Fibroblast of pulmonary artery (primary cell): Measurements from ENCODE around the gene ZBTB7A.
"Not testable (repeated sequence)": the region's sequence is repeated elsewhere in the genome, so short reads cannot be mapped to it uniquely, and the experiment has no call there.

ENCODE experiments used
- DNase-seq: peaks from one replicate; pipeline ENCODE4 v3.0.0-alpha.2; 2010; ENCODE audit warnings: low read depth
- H3K4me3 ChIP-seq: replicated peaks from 2 replicates; pipeline ENCODE4 v1.5.1; 2011; ENCODE audit warnings: low read depth, mild to moderate bottlenecking, control low read depth, low read length, moderate library complexity
- TF ChIP-seq, protein P1 (sequence below): IDR thresholded peaks from 2 replicates; pipeline ENCODE4 v1.5.1; 2011; ENCODE audit warnings: mild to moderate bottlenecking, control low read depth, low read length, inconsistent platforms; ENCODE audit errors: missing control alignments

ZBTB7A gene

DNA sequence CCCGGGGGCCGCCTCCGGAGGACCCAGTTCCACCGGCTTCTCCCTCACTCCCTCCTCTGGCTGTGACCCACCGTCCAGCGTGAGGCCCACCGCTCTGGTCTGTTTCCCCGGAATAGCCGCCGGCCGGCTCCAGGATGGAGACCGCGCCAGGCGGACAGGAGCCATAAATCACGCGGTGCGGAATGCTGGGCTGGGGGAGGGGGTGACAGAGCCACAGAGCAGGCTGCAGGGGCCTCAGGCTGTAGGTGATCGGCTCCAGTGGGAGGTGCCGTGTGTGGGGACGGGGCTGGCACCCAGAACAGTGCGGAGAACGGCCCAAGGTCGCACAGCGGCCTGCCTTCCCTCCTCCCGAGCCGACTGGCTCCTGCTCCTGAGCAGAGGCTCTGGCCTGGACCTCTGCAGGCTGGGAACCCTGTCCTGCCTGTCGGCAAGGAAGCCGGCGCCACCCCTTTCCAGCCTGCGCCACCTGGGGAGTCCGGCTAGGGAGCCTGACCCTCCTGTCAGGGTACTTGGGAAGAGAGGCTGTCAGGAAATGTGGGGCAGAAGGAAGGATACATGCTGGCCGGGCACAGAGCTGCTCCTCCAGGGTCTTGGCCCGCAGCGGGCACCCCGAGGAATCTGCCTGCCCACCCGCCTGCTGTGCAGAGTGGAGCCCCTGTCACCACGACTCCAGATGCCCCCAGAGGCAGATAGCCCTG, 50.8 kb downstream of the ZBTB7A start:
- DNase-seq: no peak
- no peak overlapping the region for H3K4me3 ChIP-seq
- TF ChIP-seq, protein P1, sequence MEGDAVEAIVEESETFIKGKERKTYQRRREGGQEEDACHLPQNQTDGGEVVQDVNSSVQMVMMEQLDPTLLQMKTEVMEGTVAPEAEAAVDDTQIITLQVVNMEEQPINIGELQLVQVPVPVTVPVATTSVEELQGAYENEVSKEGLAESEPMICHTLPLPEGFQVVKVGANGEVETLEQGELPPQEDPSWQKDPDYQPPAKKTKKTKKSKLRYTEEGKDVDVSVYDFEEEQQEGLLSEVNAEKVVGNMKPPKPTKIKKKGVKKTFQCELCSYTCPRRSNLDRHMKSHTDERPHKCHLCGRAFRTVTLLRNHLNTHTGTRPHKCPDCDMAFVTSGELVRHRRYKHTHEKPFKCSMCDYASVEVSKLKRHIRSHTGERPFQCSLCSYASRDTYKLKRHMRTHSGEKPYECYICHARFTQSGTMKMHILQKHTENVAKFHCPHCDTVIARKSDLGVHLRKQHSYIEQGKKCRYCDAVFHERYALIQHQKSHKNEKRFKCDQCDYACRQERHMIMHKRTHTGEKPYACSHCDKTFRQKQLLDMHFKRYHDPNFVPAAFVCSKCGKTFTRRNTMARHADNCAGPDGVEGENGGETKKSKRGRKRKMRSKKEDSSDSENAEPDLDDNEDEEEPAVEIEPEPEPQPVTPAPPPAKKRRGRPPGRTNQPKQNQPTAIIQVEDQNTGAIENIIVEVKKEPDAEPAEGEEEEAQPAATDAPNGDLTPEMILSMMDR: no peak

DNA sequence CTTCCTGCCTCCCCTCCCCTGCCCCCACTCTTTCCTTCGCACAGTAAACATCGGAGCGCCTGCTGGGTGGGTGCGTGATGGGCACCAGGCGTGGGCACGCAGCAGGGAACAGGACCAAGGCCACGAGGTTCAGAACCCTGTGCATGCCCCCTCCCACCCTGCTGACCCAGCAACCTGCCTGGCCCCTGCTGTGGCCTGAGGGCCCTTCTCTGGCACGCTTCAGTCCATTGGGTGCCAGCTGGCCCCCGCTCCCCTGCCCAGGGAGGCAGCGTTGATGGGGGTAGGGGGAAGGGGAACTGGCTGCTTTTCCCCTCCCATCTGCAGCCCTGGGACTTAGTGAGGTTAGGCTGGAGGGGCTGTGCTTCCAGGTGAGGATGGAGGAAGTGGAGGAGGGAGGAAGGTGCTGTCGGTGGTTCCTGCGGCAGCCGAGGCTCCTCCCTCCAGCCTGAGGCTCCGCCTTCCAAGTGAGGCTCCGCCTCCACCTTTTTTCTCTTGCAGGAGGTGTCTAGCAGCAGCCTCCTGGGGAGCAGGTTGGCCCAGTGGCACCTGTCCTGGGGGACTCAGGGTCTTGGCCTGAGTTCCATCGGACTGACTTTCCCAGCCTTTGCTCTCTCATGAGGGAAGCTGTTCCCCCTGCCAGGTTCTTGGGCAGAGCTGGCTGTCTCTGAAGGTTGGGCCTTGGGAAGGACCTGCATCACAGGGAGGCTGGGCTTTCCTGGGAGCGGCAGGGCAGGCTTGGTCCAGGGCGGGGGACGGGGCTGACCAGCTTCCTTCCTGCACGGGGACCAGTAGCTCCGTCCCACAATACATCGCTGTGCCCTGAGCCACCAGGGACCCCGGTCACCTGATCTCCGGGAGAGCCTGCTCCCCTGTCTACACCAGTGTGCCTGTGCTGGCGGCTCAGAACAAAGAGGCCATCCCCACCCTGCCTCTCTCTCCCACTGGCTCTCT, 51.9 kb downstream of the ZBTB7A start:
- TF ChIP-seq, protein P1: no peak
- no peak overlapping the region for H3K4me3 ChIP-seq
- DNase-seq: no peak

DNA sequence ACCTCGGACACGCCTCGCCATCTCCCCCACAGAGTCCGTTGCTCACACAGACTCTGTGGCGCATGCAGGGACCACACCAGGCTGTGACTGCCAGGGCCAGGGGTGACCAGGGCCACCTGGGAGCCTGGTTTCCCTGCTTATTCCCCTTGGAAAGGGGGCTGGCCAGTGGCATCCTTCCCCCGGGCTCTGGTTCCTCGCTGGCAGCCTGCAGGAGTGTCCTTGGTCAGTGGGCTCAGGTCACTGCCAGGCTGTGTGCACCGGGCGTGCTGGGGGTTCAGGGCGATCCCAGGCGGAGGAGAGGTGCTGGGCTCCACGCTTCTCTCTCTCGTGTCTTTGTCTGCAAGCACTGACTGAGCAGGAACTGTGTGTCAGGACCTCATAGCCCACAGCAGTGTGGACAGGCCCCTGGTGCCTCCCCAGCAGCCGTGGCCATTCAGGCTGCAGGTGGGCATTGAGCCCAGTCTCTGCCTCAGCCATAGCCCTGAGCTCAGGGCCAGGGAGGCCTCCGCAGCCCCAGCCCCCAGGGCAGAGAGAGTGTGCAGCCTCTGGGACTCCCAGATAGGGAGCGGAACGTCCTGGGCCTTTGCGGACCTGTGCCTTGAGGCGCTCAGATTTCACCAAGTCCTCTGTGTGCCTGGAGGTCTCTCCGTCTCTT, 52.7 kb downstream of the ZBTB7A start:
- TF ChIP-seq, protein P1: no peak
- no peak for DNase-seq
- H3K4me3 ChIP-seq: no peak overlapping the region

DNA sequence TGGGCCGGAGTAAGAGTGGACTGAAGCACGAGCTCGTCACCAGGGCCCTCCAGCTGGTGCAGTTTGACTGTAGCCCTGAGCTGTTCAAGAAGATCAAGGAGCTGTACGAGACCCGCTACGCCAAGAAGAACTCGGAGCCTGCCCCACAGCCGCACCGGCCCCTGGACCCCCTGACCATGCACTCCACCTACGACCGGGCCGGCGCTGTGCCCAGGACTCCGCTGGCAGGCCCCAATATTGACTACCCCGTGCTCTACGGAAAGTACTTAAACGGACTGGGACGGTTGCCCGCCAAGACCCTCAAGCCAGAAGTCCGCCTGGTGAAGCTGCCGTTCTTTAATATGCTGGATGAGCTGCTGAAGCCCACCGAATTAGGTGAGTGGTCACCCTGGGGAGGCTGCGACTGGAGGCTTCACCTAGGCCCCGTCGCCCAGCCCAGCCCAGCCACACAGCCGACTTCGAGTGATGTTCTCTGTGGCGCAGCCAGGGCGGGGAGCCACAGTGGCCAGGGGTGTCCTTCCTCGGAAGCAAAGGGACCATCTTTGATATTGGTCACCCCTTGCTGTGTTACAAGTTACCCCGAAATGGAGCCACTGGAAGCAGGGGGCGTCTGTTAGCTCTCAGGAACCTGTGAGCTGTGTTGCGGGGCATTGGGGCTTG, 53.6 kb downstream of the ZBTB7A start:
- TF ChIP-seq, protein P1: no peak
- H3K4me3 ChIP-seq: no peak overlapping the region

DNA sequence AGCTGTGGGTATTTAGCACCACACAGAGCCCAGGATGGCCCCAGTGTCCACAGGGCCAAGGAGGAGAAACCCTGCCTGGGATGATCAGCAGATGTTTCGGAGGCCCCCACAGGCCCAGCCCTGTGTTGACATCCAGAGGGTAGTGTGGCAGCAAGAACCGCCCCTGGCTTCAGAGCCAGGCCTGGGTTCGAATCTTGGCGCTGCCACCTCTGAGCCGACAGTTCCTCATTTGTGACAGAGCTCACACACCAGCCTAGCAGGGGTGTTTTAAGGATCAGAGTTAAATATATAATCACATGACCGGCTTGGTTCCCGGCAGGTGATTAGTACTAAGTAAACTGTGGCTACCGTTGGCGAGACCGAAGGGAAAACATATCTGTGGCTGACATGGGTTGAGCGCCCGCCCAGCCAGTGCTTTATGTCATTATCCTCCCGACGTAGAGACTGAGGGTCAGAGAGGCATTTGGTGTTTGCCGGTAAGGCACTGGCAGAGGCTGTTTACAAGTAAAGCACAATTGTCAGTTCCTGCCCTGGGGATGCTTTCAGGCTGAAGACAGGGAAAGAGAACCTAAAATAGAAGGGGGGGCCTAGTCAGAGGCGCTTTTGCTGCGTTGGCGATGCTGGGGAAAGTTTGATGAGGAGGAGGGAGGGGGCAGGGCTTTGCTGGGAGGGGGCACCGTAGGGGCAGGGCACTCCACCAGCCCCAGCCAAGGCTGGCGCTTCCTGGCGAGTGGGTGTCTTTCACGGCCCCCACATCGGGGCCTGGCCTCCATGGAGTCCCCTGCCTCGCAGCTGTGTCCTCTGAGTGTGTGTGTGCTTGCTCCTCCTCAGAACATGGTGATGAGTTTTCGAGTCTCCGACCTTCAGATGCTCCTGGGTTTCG, 54.4 kb downstream of the ZBTB7A start:
- H3K4me3 ChIP-seq: no peak overlapping the region
- no peak for DNase-seq
- TF ChIP-seq, protein P1: no peak

More for the DNA sequence above, 53.6 kb downstream of the ZBTB7A start:
- DNase-seq: no peak

DNA sequence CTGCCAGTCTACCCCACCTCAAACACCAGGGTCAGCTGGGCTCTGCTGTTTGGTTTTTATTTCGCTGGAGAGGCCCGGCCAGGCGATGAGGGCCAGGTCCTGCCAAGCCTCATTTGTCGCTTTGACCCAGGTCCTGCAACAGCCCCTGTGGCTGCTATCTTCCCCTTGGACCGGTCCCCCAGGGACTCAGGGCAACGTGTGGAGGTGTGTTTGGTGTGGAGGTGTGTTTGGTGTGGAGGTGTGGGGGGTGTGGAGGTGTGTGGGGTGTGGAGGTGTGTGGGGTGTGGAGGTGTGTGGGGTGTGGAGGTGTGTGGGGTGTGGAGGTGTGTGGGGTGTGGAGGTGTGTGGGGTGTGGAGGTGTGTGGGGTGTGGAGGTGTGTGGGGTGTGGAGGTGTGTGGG, 55.3 kb downstream of the ZBTB7A start:
- DNase-seq, H3K4me3 ChIP-seq: not testable (repeated sequence)
